ENCODE data around the gene ANGPT4. TPM values are rescaled to one million over a fixed set of nuclear protein-coding genes. Genes with fewer than 3 reads are reported as not detected.

ANGPT4 gene
- total and polyA plus RNA-seq, 9 of the 15 experiments (the other 6 are each of a cell fraction or from before 2014, with no cell fraction given), result not detected

- in situ Hi-C loops (cut with MboI), result no loop called here
- Histone ChIP-seq H3K4me1 (replicated peaks in 1 of 2; ENCODE audit: control insufficient read depth in 2 of 2, insufficient read depth in 2 of 2, low read length in 2 of 2) (no peaks in the 10 kb centered on the region), H4K20me1 (replicated peaks; ENCODE audit: control insufficient read depth, insufficient read depth, low read length) (no peaks in the 10 kb centered on the region), H2AFZ (ENCODE audit: low read depth, low read length) (no peak overlapping the region), H3K27ac (ENCODE audit: extremely low read depth, low read depth, low read length) (no peak overlapping the region), H3K27me3 (ENCODE audit: control insufficient read depth in 2 of 2, insufficient read depth in 2 of 2, low read length in 2 of 2) (peaks cover 8 to 30% of the 10 kb centered on the region in 2 experiments; a peak in 4 of 5 replicates), H3K9ac (ENCODE audit: insufficient read depth in 1 of 2, low read depth in 2 of 2, low read length in 2 of 2) (no peak overlapping the region), H3K9me3 (replicated peaks; ENCODE audit: control insufficient read depth, insufficient read depth, low read depth, low read length) (no peaks in the 10 kb centered on the region), H3K9me1 (ENCODE audit: control insufficient read depth, insufficient read depth, low read length) (no peaks in the 10 kb centered on the region), H3K79me2 (ENCODE audit: control insufficient read depth, insufficient read depth, low read length) (no peaks in the 10 kb centered on the region), H3K36me3 (ENCODE audit: control insufficient read depth, insufficient read depth, low read length) (no peaks in the 10 kb centered on the region), H3K4me3 (no peak overlapping the region), H3K4me2 (ENCODE audit: insufficient read depth, low read length) (no peak overlapping the region)
- 4% methylated on average over 12 of the region's 12 CpGs for WGBS (ENCODE audit: insufficient coverage, low coverage, missing lambda C conversion rate)
- ChIA-PET CTCF (ENCODE audit: low intra/inter-chr PET ratio) (interaction anchor here (1.6 kb wide), 1 partner anchor 95 kb away, joined by 6 read pairs; no protein-coding TSS in a partner anchor), POLR2A (interaction anchor here (0.6 kb wide), 1 partner anchor 13 kb away, joined by 3 read pairs; no protein-coding TSS in a partner anchor)
- no TSS peak for BruUV-seq (replicated peaks)
- DNase-seq (ENCODE audit: extremely low read depth in 1 of 4, low spot score in 3 of 4), result no peak
- no peak for FAIRE-seq
- no peak for ATAC-seq
- intact Hi-C loops (cut with micrococcal nuclease), result no loop called here
- TF ChIP-seq ZNF592 (IDR thresholded peaks at IDR 0.05) (no peak), ZHX1 (conservative IDR thresholded peaks at IDR 0.05; ENCODE audit: low read length) (no peak), PHB (CRISPR knock-in tag; IDR thresholded peaks at IDR 0.05) (no peak), RERE (CRISPR knock-in tag; IDR thresholded peaks at IDR 0.05; ENCODE audit: borderline replicate concordance) (no peak), CTBP1 (IDR thresholded peaks at IDR 0.05; ENCODE audit: borderline replicate concordance) (no peak), ZBTB1 (CRISPR knock-in tag; IDR thresholded peaks at IDR 0.05; ENCODE audit: borderline replicate concordance, low read depth) (no peak), KDM5B (IDR thresholded peaks at IDR 0.05; ENCODE audit: insufficient replicate concordance, low read depth, low read length) (no peak)
These were observed 5.0 kb downstream of the ANGPT4 start for GRCh38 chr20:910870-911770.

All from K562 (cell line).